PC-3 (cell line): Measurements from ENCODE around the gene NOC4L.

Experiments used
- EZH2phosphoT487 ChIP-seq: fragments of 300-600 bp; sonication (generic); IDR thresholded peaks from 2 replicates; pipeline ENCODE4 v1.6.1; 2018; ENCODE audit warnings: mild to moderate bottlenecking, antibody characterized with exemption, low read length, borderline replicate concordance
- TF ChIP-seq, protein P1 (sequence below): fragments of 300-600 bp; sonication (generic); conservative IDR thresholded peaks from 2 replicates; pipeline ENCODE4 v1.5.1; 2017; ENCODE audit warnings: antibody characterized with exemption, low read depth, mild to moderate bottlenecking, low read length

DNA sequence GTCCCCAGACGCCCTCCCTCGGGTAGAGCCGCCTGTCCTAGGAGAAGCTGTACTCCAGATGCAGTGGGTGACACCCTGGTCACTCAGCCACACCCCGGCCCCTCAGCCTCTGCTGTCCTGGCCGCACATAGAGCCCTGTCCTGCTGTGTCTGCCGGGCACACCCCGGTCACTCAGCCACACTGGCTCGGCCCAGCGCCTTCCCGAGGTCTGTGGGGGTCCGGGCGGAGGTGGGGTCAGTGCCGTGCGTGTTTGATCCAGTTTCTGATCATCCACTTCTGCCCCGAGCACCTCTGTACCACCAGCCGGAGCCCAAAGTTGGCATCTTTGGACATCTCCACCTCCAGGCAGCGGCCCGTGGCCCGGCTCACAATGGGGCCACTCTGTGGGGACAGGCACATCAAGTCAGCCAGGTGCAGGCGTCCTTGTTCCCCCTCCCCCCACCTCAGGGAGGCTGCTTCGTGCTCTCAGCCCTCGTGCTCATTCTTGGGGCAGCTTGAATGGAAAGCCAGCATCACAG is 52.7 kb downstream of the NOC4L start:
- TF ChIP-seq, protein P1, sequence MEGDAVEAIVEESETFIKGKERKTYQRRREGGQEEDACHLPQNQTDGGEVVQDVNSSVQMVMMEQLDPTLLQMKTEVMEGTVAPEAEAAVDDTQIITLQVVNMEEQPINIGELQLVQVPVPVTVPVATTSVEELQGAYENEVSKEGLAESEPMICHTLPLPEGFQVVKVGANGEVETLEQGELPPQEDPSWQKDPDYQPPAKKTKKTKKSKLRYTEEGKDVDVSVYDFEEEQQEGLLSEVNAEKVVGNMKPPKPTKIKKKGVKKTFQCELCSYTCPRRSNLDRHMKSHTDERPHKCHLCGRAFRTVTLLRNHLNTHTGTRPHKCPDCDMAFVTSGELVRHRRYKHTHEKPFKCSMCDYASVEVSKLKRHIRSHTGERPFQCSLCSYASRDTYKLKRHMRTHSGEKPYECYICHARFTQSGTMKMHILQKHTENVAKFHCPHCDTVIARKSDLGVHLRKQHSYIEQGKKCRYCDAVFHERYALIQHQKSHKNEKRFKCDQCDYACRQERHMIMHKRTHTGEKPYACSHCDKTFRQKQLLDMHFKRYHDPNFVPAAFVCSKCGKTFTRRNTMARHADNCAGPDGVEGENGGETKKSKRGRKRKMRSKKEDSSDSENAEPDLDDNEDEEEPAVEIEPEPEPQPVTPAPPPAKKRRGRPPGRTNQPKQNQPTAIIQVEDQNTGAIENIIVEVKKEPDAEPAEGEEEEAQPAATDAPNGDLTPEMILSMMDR, result no peak
- no peak for TF ChIP-seq EZH2phosphoT487
